ENCODE results near the gene CCDC107.

DNA sequence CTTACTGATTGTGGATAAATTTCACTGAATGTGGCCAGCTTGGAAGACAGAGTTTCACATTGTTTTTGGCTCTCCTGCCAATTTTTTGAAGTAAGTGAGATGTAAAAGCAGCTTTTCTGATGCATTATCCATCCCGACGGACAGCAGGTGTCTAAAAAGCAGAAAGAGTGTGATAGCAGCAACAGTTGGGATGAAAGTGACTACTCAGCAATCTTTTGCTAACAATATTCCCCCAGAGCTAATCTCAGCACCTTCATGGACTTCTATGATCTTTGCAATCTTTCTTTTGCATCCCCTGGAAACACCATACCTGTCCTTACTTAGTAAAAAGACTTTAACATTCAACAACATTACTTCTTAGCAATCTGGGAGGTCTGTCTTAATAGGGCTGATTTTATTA lies 45.2 kb upstream of the CCDC107 start:
- TF ChIP-seq, protein P1, sequence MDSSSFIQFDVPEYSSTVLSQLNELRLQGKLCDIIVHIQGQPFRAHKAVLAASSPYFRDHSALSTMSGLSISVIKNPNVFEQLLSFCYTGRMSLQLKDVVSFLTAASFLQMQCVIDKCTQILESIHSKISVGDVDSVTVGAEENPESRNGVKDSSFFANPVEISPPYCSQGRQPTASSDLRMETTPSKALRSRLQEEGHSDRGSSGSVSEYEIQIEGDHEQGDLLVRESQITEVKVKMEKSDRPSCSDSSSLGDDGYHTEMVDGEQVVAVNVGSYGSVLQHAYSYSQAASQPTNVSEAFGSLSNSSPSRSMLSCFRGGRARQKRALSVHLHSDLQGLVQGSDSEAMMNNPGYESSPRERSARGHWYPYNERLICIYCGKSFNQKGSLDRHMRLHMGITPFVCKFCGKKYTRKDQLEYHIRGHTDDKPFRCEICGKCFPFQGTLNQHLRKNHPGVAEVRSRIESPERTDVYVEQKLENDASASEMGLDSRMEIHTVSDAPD (CRISPR knock-in tag; IDR thresholded peaks at IDR 0.05): no peak
- TF ChIP-seq ZNF224 (CRISPR knock-in tag; IDR thresholded peaks at IDR 0.05): no peak
- TF ChIP-seq ZNF331 (CRISPR knock-in tag; IDR thresholded peaks at IDR 0.05): no peak
- TF ChIP-seq RFX5 (IDR thresholded peaks at IDR 0.05; ENCODE audit: low read depth, low read length): no peak
- TF ChIP-seq ZNF552 (CRISPR knock-in tag; IDR thresholded peaks at IDR 0.05; ENCODE audit: borderline replicate concordance): no peak
- TF ChIP-seq EED (CRISPR knock-in tag; IDR thresholded peaks at IDR 0.05): no peak
- no peak for TF ChIP-seq ZNF33A (CRISPR knock-in tag; IDR thresholded peaks at IDR 0.05; ENCODE audit: borderline replicate concordance)
- TF ChIP-seq SIN3A (IDR thresholded peaks at IDR 0.05; ENCODE audit: borderline replicate concordance, low read depth, low read length): no peak
- no peak for TF ChIP-seq ZNF546 (CRISPR knock-in tag; conservative IDR thresholded peaks at IDR 0.05)
- TF ChIP-seq, protein P2, sequence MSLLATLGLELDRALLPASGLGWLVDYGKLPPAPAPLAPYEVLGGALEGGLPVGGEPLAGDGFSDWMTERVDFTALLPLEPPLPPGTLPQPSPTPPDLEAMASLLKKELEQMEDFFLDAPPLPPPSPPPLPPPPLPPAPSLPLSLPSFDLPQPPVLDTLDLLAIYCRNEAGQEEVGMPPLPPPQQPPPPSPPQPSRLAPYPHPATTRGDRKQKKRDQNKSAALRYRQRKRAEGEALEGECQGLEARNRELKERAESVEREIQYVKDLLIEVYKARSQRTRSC (CRISPR knock-in tag; IDR thresholded peaks at IDR 0.05; ENCODE audit: low read depth): no peak
- TF ChIP-seq ZNF205 (CRISPR knock-in tag; IDR thresholded peaks at IDR 0.05): no peak
- TF ChIP-seq, protein P3, sequence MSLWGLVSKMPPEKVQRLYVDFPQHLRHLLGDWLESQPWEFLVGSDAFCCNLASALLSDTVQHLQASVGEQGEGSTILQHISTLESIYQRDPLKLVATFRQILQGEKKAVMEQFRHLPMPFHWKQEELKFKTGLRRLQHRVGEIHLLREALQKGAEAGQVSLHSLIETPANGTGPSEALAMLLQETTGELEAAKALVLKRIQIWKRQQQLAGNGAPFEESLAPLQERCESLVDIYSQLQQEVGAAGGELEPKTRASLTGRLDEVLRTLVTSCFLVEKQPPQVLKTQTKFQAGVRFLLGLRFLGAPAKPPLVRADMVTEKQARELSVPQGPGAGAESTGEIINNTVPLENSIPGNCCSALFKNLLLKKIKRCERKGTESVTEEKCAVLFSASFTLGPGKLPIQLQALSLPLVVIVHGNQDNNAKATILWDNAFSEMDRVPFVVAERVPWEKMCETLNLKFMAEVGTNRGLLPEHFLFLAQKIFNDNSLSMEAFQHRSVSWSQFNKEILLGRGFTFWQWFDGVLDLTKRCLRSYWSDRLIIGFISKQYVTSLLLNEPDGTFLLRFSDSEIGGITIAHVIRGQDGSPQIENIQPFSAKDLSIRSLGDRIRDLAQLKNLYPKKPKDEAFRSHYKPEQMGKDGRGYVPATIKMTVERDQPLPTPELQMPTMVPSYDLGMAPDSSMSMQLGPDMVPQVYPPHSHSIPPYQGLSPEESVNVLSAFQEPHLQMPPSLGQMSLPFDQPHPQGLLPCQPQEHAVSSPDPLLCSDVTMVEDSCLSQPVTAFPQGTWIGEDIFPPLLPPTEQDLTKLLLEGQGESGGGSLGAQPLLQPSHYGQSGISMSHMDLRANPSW (CRISPR knock-in tag; IDR thresholded peaks at IDR 0.05; ENCODE audit: borderline replicate concordance): no peak
